ENCODE data around the gene WDR90.

DNA sequence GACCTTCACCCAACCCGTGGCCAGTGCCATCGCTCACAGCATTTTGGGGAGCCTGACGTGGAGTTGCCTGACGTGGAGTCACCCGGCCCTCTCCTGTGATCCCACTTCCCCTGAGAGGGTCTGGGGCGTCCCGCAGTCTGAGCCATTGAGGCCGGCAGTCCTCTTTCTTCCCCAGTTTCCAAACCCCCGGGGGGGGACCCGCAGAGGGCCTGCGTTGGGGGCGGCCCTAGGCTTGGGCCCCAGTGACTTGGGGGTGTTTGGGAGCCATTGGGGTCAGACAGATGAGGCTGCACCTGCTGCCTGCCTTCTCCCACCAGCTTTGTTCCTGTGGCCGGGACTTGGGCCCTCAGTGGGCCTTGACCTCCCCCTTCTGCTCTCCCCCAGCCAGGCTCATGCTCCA is 20.5 kb downstream of the WDR90 start:
- TF ChIP-seq, protein P1, sequence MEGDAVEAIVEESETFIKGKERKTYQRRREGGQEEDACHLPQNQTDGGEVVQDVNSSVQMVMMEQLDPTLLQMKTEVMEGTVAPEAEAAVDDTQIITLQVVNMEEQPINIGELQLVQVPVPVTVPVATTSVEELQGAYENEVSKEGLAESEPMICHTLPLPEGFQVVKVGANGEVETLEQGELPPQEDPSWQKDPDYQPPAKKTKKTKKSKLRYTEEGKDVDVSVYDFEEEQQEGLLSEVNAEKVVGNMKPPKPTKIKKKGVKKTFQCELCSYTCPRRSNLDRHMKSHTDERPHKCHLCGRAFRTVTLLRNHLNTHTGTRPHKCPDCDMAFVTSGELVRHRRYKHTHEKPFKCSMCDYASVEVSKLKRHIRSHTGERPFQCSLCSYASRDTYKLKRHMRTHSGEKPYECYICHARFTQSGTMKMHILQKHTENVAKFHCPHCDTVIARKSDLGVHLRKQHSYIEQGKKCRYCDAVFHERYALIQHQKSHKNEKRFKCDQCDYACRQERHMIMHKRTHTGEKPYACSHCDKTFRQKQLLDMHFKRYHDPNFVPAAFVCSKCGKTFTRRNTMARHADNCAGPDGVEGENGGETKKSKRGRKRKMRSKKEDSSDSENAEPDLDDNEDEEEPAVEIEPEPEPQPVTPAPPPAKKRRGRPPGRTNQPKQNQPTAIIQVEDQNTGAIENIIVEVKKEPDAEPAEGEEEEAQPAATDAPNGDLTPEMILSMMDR (IDR thresholded peaks at IDR 0.05; ENCODE audit: insufficient read depth, low read depth, low read length) = no peak
- TF ChIP-seq EZH2 (IDR thresholded peaks at IDR 0.05; ENCODE audit: insufficient read depth, low read length) = no peak
